K562 (cell line): Measurements from ENCODE around the gene NDST1. TPM values are rescaled to one million over a fixed set of nuclear protein-coding genes. Genes with fewer than 3 reads are reported as not detected.

Source experiments
- DACH1 ChIP-seq: fragments of 450-650 bp; IDR thresholded peaks from 2 replicates; pipeline ENCODE4 v1.6.1; 2018; ENCODE audit not compliant: partially characterized antibody
- PCBP2 ChIP-seq: fragments of 200-400 bp; formaldehyde crosslinking; IDR thresholded peaks from 2 replicates; pipeline ENCODE4 v1.6.1; 2018; ENCODE audit warnings: low read length, low read depth, mild to moderate bottlenecking, moderate library complexity; ENCODE audit not compliant: poor library complexity, severe bottlenecking
- SAFB ChIP-seq: fragments of 200-400 bp; formaldehyde crosslinking; IDR thresholded peaks from 2 replicates; pipeline ENCODE4 v1.6.1; 2017; ENCODE audit warnings: low read depth, low read length, borderline replicate concordance
- ZFP91 ChIP-seq: sonication (generic); formaldehyde crosslinking; IDR thresholded peaks from 2 replicates; pipeline ENCODE4 v1.8.0; 2022; ENCODE audit warnings: mild to moderate bottlenecking, missing genetic modification reagents
- ZMIZ1 ChIP-seq, 2 experiments: fragments of 150-350 bp in 1 of 2; IDR thresholded peaks; 2 replicates each; pipeline ENCODE4 v1.6.1; 2012 to 2016; ENCODE audit warnings: low read depth in 2 of 2, low read length in 2 of 2, mild to moderate bottlenecking in 1 of 2, moderate library complexity in 1 of 2
- ZNF282 ChIP-seq: sonication (generic); formaldehyde crosslinking; IDR thresholded peaks from 2 replicates; pipeline ENCODE4 v1.8.1; 2023; ENCODE audit warnings: missing genetic modification reagents
- ZNF398 ChIP-seq: fragments of 250-450 bp; sonication (Bioruptor Pico); IDR thresholded peaks from 2 replicates; pipeline ENCODE4 v1.8.0; 2021; ENCODE audit warnings: moderate library complexity, mild to moderate bottlenecking, inconsistent platforms
- ZNF57 ChIP-seq: fragments of 450-650 bp; formaldehyde crosslinking; IDR thresholded peaks from 2 replicates; pipeline ENCODE4 v1.4.0; 2020; ENCODE audit warnings: mild to moderate bottlenecking, moderate library complexity
- polyA plus RNA-seq, 8 experiments: library from polyadenylated mRNA; depleted of rRNA in 4 of 8; stranded (reverse) in 5 of 8; unstranded in 3 of 8; fragments of >200 nt; fragmentation: Nextera tagmentation in 2 of 8; fragmentation: Illumina TruSeq in 1 of 8; extraction: Ambion mirVana in 2 of 8; extraction: Trizol in 1 of 8; gene quantifications; 2 replicates each; pipeline versions ENCODE4 v1.2.1 to v1.2.3, GENCODE V29; 2011 to 2014; ENCODE audit warnings: inconsistent platforms in 1 of 8, missing spikeins in 1 of 8
- total RNA-seq, 7 experiments: library from RNA; depleted of rRNA in 6 of 7; stranded (reverse); fragments of >200 nt in 6 of 7; fragmentation: Illumina TruSeq in 2 of 7; extraction: Trizol in 2 of 7; gene quantifications; 2 replicates each; pipeline versions ENCODE4 v1.2.1 to v1.2.3, GENCODE V29; 2011 to 2021; ENCODE audit warnings: low replicate concordance in 1 of 7

The NDST1 gene
- total and polyA plus RNA-seq, 9 of the 15 experiments (the other 6 are each of a cell fraction or from before 2014, with no cell fraction given), result 0.38 to 47.9 (median 9.9) TPM

GRCh38 chr5:150587856-150588595 is 80.1 kb downstream of the NDST1 start (continued):
- TF ChIP-seq ZNF282 (CRISPR knock-in tag) (no peak), SAFB (no peak), ZNF398 (no peak), ZFP91 (CRISPR knock-in tag) (no peak), PCBP2 (no peak), DACH1 (no peak), ZNF57 (CRISPR knock-in tag) (no peak), ZMIZ1 (IDR thresholded peaks at IDR 0.05; ENCODE audit: low read depth in 2 of 2, low read length in 2 of 2) (no peak)
